HCT116 (cell line): ENCODE results near the gene IGF2R. TPM values are rescaled to one million over a fixed set of nuclear protein-coding genes. Genes with fewer than 3 reads are reported as not detected.

Experiments used
- ATAC-seq: fragments of 200-7000 bp; cut with Tn5 transposase; 2 replicates; pipeline ENCODE4 v1.9.1; 2020; ENCODE audit warnings: mild to moderate bottlenecking, moderate library complexity
- BruUV-seq: library from RNA; stranded (reverse); fragments of 400-500 nt; replicated peaks from 2 replicates; lab custom pipeline; 2021; lab: Mats Ljungman, UMichigan
- CTCF ChIA-PET: fragments of 300-600 bp; sonication (Branson Sonifier 250); formaldehyde crosslinking; loops from one replicate; lab custom pipeline; 2021; ENCODE audit warnings: antibody characterized with exemption; lab: Charles Lee
- POLR2A ChIA-PET: fragments of 300-600, 350-600 bp; sonication (Branson Sonifier 250); formaldehyde crosslinking; loops from one replicate; lab custom pipeline; 2021; ENCODE audit warnings: antibody characterized with exemption; lab: Charles Lee
- RAD21 ChIA-PET, 2 experiments: fragments of 300-600 bp; sonication (Branson Sonifier 250); formaldehyde crosslinking; loops; one replicate each; lab custom pipeline; 2023; ENCODE audit warnings: low total read pairs in 2 of 2; ENCODE audit not compliant: uncharacterized antibody in 2 of 2, unreplicated experiment in 2 of 2, low non-redundant PET in 1 of 2; lab: Charles Lee
- DNase-seq: peaks from one replicate; pipeline ENCODE4 v3.0.0-alpha.2; 2010; ENCODE audit warnings: low read depth, low spot score
- H2AFZ ChIP-seq: fragments of 200-600 bp; shearing (Covaris generic), sonication (generic); 2 replicates; pipeline ENCODE4 v1.6.1; 2017; ENCODE audit warnings: low read depth, mixed run types, mixed read lengths, antibody characterized with exemption, low read length; ENCODE audit not compliant: poor library complexity, severe bottlenecking
- H3K27ac ChIP-seq: 2 replicates; pipeline ENCODE4 v1.5.1; 2012; ENCODE audit warnings: low read depth, low read length
- H3K27me3 ChIP-seq: fragments of 200-600 bp; sonication (generic); 2 replicates; pipeline ENCODE4 v1.6.1; 2016; ENCODE audit warnings: mixed run types, low read length, mixed read lengths; ENCODE audit not compliant: insufficient read depth
- H3K36me3 ChIP-seq, 2 experiments: fragments of 200-500 bp in 1 of 2; fragments of 200-600 bp in 1 of 2; sonication (Bioruptor generic) in 1 of 2; sonication (generic) in 1 of 2; 2 replicates each; pipeline versions ENCODE4 v1.5.1 to v1.6.1; 2014 to 2016; ENCODE audit warnings: low read length in 2 of 2, inconsistent platforms in 1 of 2, mixed read lengths in 1 of 2, mixed run types in 1 of 2; ENCODE audit not compliant: insufficient read depth in 2 of 2, control insufficient read depth in 1 of 2
- H3K4me1 ChIP-seq, 2 experiments: fragments of 200-600 bp in 1 of 2; sonication (generic) in 1 of 2; 2 replicates each; pipeline versions ENCODE4 v1.5.1 to v1.6.1; 2012 to 2017; ENCODE audit warnings: low read length in 2 of 2, inconsistent platforms in 1 of 2, mild to moderate bottlenecking in 1 of 2, mixed read lengths in 1 of 2, mixed run types in 1 of 2, moderate library complexity in 1 of 2; ENCODE audit not compliant: insufficient read depth in 2 of 2, control insufficient read depth in 1 of 2
- H3K4me2 ChIP-seq: fragments of 200-600 bp; sonication (generic); 2 replicates; pipeline ENCODE4 v1.6.1; 2017; ENCODE audit warnings: mixed run types, low read length, mixed read lengths
- H3K4me3 ChIP-seq, 2 experiments: fragments of 200-600 bp in 1 of 2; sonication (generic) in 1 of 2; replicated peaks in 1 of 2; 2 replicates each; pipeline ENCODE4 v1.5.1; 2011 to 2016; ENCODE audit warnings: low read length in 2 of 2, control low read depth in 1 of 2, low read depth in 1 of 2, mild to moderate bottlenecking in 1 of 2, mixed read lengths in 1 of 2, mixed run types in 1 of 2
- H3K79me2 ChIP-seq: fragments of 200-600 bp; sonication (generic); 2 replicates; pipeline ENCODE4 v1.6.1; 2017; ENCODE audit warnings: mild to moderate bottlenecking, mixed run types, low read length, moderate library complexity, mixed read lengths; ENCODE audit not compliant: insufficient read depth
- H3K9ac ChIP-seq: fragments of 200-600 bp; sonication (generic); 2 replicates; pipeline ENCODE4 v1.6.1; 2016; ENCODE audit warnings: low read length, mixed read lengths
- H3K9me2 ChIP-seq: fragments of 200-600 bp; sonication (generic), shearing (Covaris generic); 2 replicates; pipeline ENCODE4 v1.6.1; 2017; ENCODE audit warnings: mixed run types, mild to moderate bottlenecking, moderate library complexity; ENCODE audit not compliant: insufficient read depth
- H3K9me3 ChIP-seq, 2 experiments: fragments of 200-500 bp in 1 of 2; fragments of 200-600 bp in 1 of 2; sonication (Bioruptor generic) in 1 of 2; sonication (generic) in 1 of 2; 2 replicates each; pipeline ENCODE4 v1.6.1; 2014 to 2017; ENCODE audit warnings: low read length in 2 of 2, mixed read lengths in 2 of 2, inconsistent platforms in 1 of 2, low read depth in 1 of 2, mild to moderate bottlenecking in 1 of 2, mixed run types in 1 of 2, moderate library complexity in 1 of 2; ENCODE audit not compliant: control insufficient read depth in 1 of 2, insufficient read depth in 1 of 2
- H4K20me1 ChIP-seq: fragments of 200-600 bp; sonication (generic), shearing (Covaris generic); 2 replicates; pipeline ENCODE4 v1.6.1; 2017; ENCODE audit warnings: mixed run types, mild to moderate bottlenecking, moderate library complexity; ENCODE audit not compliant: insufficient read depth
- CBX3 ChIP-seq: IDR thresholded peaks from 2 replicates; pipeline ENCODE4 v1.6.1; 2012; ENCODE audit warnings: low read depth
- CEBPB ChIP-seq: IDR thresholded peaks from 2 replicates; pipeline ENCODE4 v1.6.1; 2012; ENCODE audit warnings: low read depth
- EGR1 ChIP-seq: IDR thresholded peaks from 2 replicates; pipeline ENCODE4 v1.6.1; 2012; ENCODE audit warnings: low read depth
- ELF1 ChIP-seq: IDR thresholded peaks from 2 replicates; pipeline ENCODE4 v1.6.1; 2012; ENCODE audit warnings: low read depth, borderline replicate concordance
- JUND ChIP-seq: IDR thresholded peaks from 2 replicates; pipeline ENCODE4 v1.6.1; 2012
- POLR2A ChIP-seq: IDR thresholded peaks from 2 replicates; pipeline ENCODE4 v1.7.0; 2011; ENCODE audit warnings: borderline replicate concordance; ENCODE audit not compliant: insufficient read depth, insufficient read length; ENCODE audit errors: extremely low read depth
- POLR2AphosphoS5 ChIP-seq: IDR thresholded peaks from 2 replicates; pipeline ENCODE4 v1.6.1; 2011; ENCODE audit warnings: mild to moderate bottlenecking, low read depth, low read length, moderate library complexity
- RAD21 ChIP-seq: IDR thresholded peaks from 2 replicates; pipeline ENCODE4 v1.6.1; 2012; ENCODE audit warnings: low read depth, mild to moderate bottlenecking
- REST ChIP-seq: IDR thresholded peaks from 2 replicates; pipeline ENCODE4 v1.6.1; 2012; ENCODE audit warnings: low read depth
- TCF7L2 ChIP-seq: IDR thresholded peaks from 2 replicates; pipeline ENCODE4 v1.7.0; 2011; ENCODE audit warnings: borderline replicate concordance, inconsistent platforms; ENCODE audit not compliant: insufficient read depth, insufficient read length; ENCODE audit errors: extremely low read depth
- YY1 ChIP-seq: IDR thresholded peaks from 2 replicates; pipeline ENCODE4 v1.6.1; 2011; ENCODE audit warnings: low read length, low read depth, moderate library complexity, mild to moderate bottlenecking; ENCODE audit not compliant: insufficient replicate concordance; ENCODE audit errors: extremely low read depth
- ZFX ChIP-seq: fragments of 450-650 bp; IDR thresholded peaks from 2 replicates; pipeline ENCODE4 v1.6.1; 2017
- ZNF274 ChIP-seq: fragments of 200-500 bp; sonication (Bioruptor generic); IDR thresholded peaks from 2 replicates; pipeline ENCODE4 v1.6.1; 2014; ENCODE audit warnings: mild to moderate bottlenecking, low read depth, low read length, inconsistent platforms
- intact Hi-C: fragments of 100-400 bp; cut with micrococcal nuclease; formaldehyde crosslinking; loops from 2 replicates; pipeline ENCODE4 v1.10.0; 2022
- total RNA-seq: library from RNA; stranded (reverse); gene quantifications from one replicate; pipeline ENCODE4 v1.2.1, GENCODE V29; 2021; ENCODE audit not compliant: unreplicated experiment

Gene IGF2R
- total RNA-seq, 1 experiment from 2014 or later = 37.0 TPM

GRCh38 chr6:159978291-159979135 lies 9.6 kb downstream of the IGF2R start (continued):
- TF ChIP-seq REST = no peak
- TF ChIP-seq ELF1 = no peak
- no peak for TF ChIP-seq RAD21
- no peak for TF ChIP-seq POLR2AphosphoS5
- no peak for TF ChIP-seq POLR2A
- no peak for TF ChIP-seq JUND
- no peak for TF ChIP-seq ZFX
- TF ChIP-seq CBX3 = no peak

GRCh38 chr6:159979136-159979874 lies 10.4 kb downstream of the IGF2R start:
- no peak overlapping the region for H3K4me3 ChIP-seq
- ChIA-PET RAD21 (no interaction called here), POLR2A (no interaction called here), CTCF (no interaction called here)
- BruUV-seq = no TSS peak
- no peaks in the 10 kb centered on the region for H3K9me2 ChIP-seq
- no peak overlapping the region for H3K4me2 ChIP-seq
- H3K4me1 ChIP-seq = peaks cover 0 to 9% of the 10 kb centered on the region in 2 experiments; a peak in 1 of 4 replicates
- ATAC-seq = no peak
- H3K9me3 ChIP-seq = no peaks in the 10 kb centered on the region
- H3K79me2 ChIP-seq = peaks cover 74% of the 10 kb centered on the region
- H3K27ac ChIP-seq = no peak overlapping the region
- H2AFZ ChIP-seq = no peak overlapping the region
- H3K27me3 ChIP-seq = no peaks in the 10 kb centered on the region
- H3K36me3 ChIP-seq = no peaks in the 10 kb centered on the region
- H3K9ac ChIP-seq = no peak overlapping the region
- no peaks in the 10 kb centered on the region for H4K20me1 ChIP-seq
- intact Hi-C loops = no loop called here
- no peak for DNase-seq
- TF ChIP-seq CEBPB (no peak), ELF1 (no peak), EGR1 (no peak), YY1 (no peak), TCF7L2 (no peak), REST (no peak), CBX3 (no peak), ZNF274 (no peak)
